HCT116 (cell line): Measurements from ENCODE around the gene PDE8A.

ENCODE experiments used
- ATF3 ChIP-seq: IDR thresholded peaks from 2 replicates; pipeline ENCODE4 v1.6.1; 2012
- CTCF ChIP-seq, 3 experiments: fragments of 200-600 bp in 1 of 3; sonication (generic) in 1 of 3; IDR thresholded peaks in 2 of 3; conservative IDR thresholded peaks in 1 of 3; 2 replicates each; pipeline ENCODE4 v1.5.1; 2012 to 2017; ENCODE audit warnings: low read depth in 2 of 3, low read length in 2 of 3, antibody characterized with exemption in 1 of 3, borderline replicate concordance in 1 of 3, control low read depth in 1 of 3, mild to moderate bottlenecking in 1 of 3, mixed read lengths in 1 of 3, mixed run types in 1 of 3, moderate library complexity in 1 of 3; ENCODE audit not compliant: insufficient read depth in 1 of 3
- EGR1 ChIP-seq: IDR thresholded peaks from 2 replicates; pipeline ENCODE4 v1.6.1; 2012; ENCODE audit warnings: low read depth
- MAX ChIP-seq: IDR thresholded peaks from 2 replicates; pipeline ENCODE4 v1.6.1; 2012
- POLR2A ChIP-seq: IDR thresholded peaks from 2 replicates; pipeline ENCODE4 v1.7.0; 2011; ENCODE audit warnings: borderline replicate concordance; ENCODE audit not compliant: insufficient read depth, insufficient read length; ENCODE audit errors: extremely low read depth
- REST ChIP-seq: IDR thresholded peaks from 2 replicates; pipeline ENCODE4 v1.6.1; 2012; ENCODE audit warnings: low read depth
- SP1 ChIP-seq: IDR thresholded peaks from 2 replicates; pipeline ENCODE4 v1.6.1; 2012; ENCODE audit warnings: low read depth
- TCF7L2 ChIP-seq: IDR thresholded peaks from 2 replicates; pipeline ENCODE4 v1.7.0; 2011; ENCODE audit warnings: borderline replicate concordance, inconsistent platforms; ENCODE audit not compliant: insufficient read depth, insufficient read length; ENCODE audit errors: extremely low read depth

- TF ChIP-seq POLR2A (no peak), REST (no peak), CTCF (IDR thresholded peaks at IDR 0.05 in 2 of 3, conservative IDR thresholded peaks at IDR 0.05 in 1 of 3; ENCODE audit: borderline replicate concordance in 1 of 3, insufficient read depth in 1 of 3, low read depth in 2 of 3, low read length in 2 of 3) (no peak), MAX (no peak), SP1 (no peak), ATF3 (no peak), TCF7L2 (no peak), EGR1 (no peak)
Measured at GRCh38 chr15:85154061-85154460, 172.4 kb downstream of the PDE8A start.
